B cell (primary cell): ENCODE measurements around the gene CILP. TPM values are rescaled to one million over a fixed set of nuclear protein-coding genes. Genes with fewer than 3 reads are reported as not detected.

Experiments
- ATAC-seq: fragments of 200-7000 bp; cut with Tn5 transposase; one replicate; pipeline ENCODE4 v1.10.0; 2021; ENCODE audit warnings: low read depth, mild to moderate bottlenecking, moderate number of reproducible peaks, moderate library complexity
- CTCF ChIA-PET: fragments of 350-600 bp; sonication (Branson Sonifier 250); formaldehyde crosslinking; loops from one replicate; lab custom pipeline; 2021; ENCODE audit warnings: antibody characterized with exemption, inconsistent platforms; lab: Charles Lee
- POLR2A ChIA-PET: fragments of 350-600 bp; sonication (Branson Sonifier 250); formaldehyde crosslinking; loops from one replicate; lab custom pipeline; 2021; ENCODE audit warnings: antibody characterized with exemption; lab: Charles Lee
- DNase-seq: peaks from one replicate; pipeline ENCODE4 v3.0.0; 2013
- H2AFZ ChIP-seq: 2 replicates; pipeline ENCODE4 v1.6.1; 2012; ENCODE audit warnings: mild to moderate bottlenecking, low read depth, low read length; ENCODE audit not compliant: insufficient read depth, poor library complexity, severe bottlenecking
- H3K27ac ChIP-seq, 2 donors: 1 replicate in 1 of 2; 2 replicates in 1 of 2; pipeline ENCODE4 v1.5.1; 2012 to 2013; ENCODE audit warnings: low read length in 2 of 2, mild to moderate bottlenecking in 2 of 2, moderate library complexity in 1 of 2
- H3K27me3 ChIP-seq, 4 experiments: fragments of 200-600 bp in 1 of 4; sonication (generic) in 1 of 4; replicated peaks in 1 of 4; 1 replicate in 2 of 4; 2 replicates in 2 of 4; pipeline versions ENCODE4 v1.6.1 to v1.7.0; 2013 to 2016; ENCODE audit warnings: low read length in 3 of 4, mild to moderate bottlenecking in 2 of 4, mixed read lengths in 1 of 4, moderate library complexity in 1 of 4; ENCODE audit not compliant: insufficient read depth in 4 of 4, control insufficient read depth in 3 of 4; ENCODE audit errors: control extremely low read depth in 1 of 4
- H3K36me3 ChIP-seq, 2 experiments: replicated peaks in 1 of 2; 1 replicate in 1 of 2; 2 replicates in 1 of 2; pipeline versions ENCODE4 v1.6.1 to v1.7.1; 2013; ENCODE audit warnings: low read length in 1 of 2; ENCODE audit not compliant: insufficient read depth in 2 of 2, control insufficient read depth in 1 of 2; ENCODE audit errors: control extremely low read depth in 1 of 2, extremely low read depth in 1 of 2
- H3K4me1 ChIP-seq, 2 donors: fragments of 200-600 bp in 1 of 2; sonication (generic) in 1 of 2; 1 replicate in 1 of 2; 2 replicates in 1 of 2; pipeline versions ENCODE4 v1.5.1 to v1.6.1; 2013 to 2017; ENCODE audit warnings: low read length in 2 of 2; ENCODE audit not compliant: control insufficient read depth in 2 of 2, insufficient read depth in 2 of 2
- H3K4me2 ChIP-seq: replicated peaks from 2 replicates; pipeline ENCODE3; 2012; ENCODE audit warnings: mild to moderate bottlenecking, low read depth, low read length; ENCODE audit not compliant: poor library complexity, severe bottlenecking
- H3K4me3 ChIP-seq, 5 experiments: fragments of 200-600 bp in 1 of 5; sonication (generic) in 1 of 5; 1 replicate in 3 of 5; 2 replicates in 2 of 5; pipeline versions ENCODE4 v1.5.1 to v1.7.0; 2011 to 2016; ENCODE audit warnings: low read length in 4 of 5, mild to moderate bottlenecking in 4 of 5, low read depth in 2 of 5, control low read depth in 1 of 5, moderate library complexity in 1 of 5; ENCODE audit not compliant: insufficient read depth in 1 of 5; ENCODE audit errors: control extremely low read depth in 1 of 5, extremely low read depth in 1 of 5
- H3K79me2 ChIP-seq: fragments of 200-600 bp; sonication (generic); one replicate; pipeline ENCODE4 v1.6.0; 2016; ENCODE audit warnings: low read length; ENCODE audit not compliant: control insufficient read depth, insufficient read depth
- H3K9ac ChIP-seq: fragments of 200-600 bp; sonication (generic); 2 replicates; pipeline ENCODE4 v1.6.1; 2017; ENCODE audit warnings: mild to moderate bottlenecking, low read length, moderate library complexity
- H3K9me3 ChIP-seq, 3 donors: one replicate each; pipeline versions ENCODE4 v1.6.1 to v1.7.1; 2013; ENCODE audit warnings: low read length in 2 of 3; ENCODE audit not compliant: control insufficient read depth in 2 of 3, insufficient read depth in 1 of 3; ENCODE audit errors: control extremely low read depth in 1 of 3
- H4K20me1 ChIP-seq: 2 replicates; pipeline ENCODE4 v1.6.0; 2012; ENCODE audit warnings: mild to moderate bottlenecking, low read length; ENCODE audit not compliant: insufficient read depth, control insufficient read depth, poor library complexity, severe bottlenecking
- H3K27ac Mint-ChIP-seq: one replicate; pipeline ENCODE4 v1.8.0; 2021; ENCODE audit warnings: mixed read lengths
- H3K27me3 Mint-ChIP-seq: one replicate; pipeline ENCODE4 v1.8.0; 2021; ENCODE audit warnings: mixed read lengths
- H3K4me1 Mint-ChIP-seq: one replicate; pipeline ENCODE4 v1.8.0; 2021; ENCODE audit warnings: mixed read lengths
- H3K4me3 Mint-ChIP-seq: one replicate; pipeline ENCODE4 v1.8.0; 2021; ENCODE audit warnings: mixed read lengths
- H3K9me3 Mint-ChIP-seq: one replicate; pipeline ENCODE4 v1.8.0; 2022; ENCODE audit warnings: mixed read lengths; ENCODE audit not compliant: insufficient read depth
- CTCF ChIP-seq: fragments of 200-600 bp; IDR thresholded peaks from one replicate; pipeline ENCODE4 v1.8.0; 2022; ENCODE audit warnings: antibody characterized with exemption, mild to moderate bottlenecking
- EZH2 ChIP-seq: IDR thresholded peaks from 2 replicates; pipeline ENCODE4 v1.6.1; 2012; ENCODE audit warnings: borderline replicate concordance, low read depth, mild to moderate bottlenecking, moderate library complexity, low read length; ENCODE audit not compliant: insufficient read depth, poor library complexity, severe bottlenecking
- WGBS: methylation state at CpG from one replicate; pipeline ENCODE4 v1.1.5; 2013; ENCODE audit warnings: missing lambda C conversion rate; ENCODE audit not compliant: insufficient coverage; 5-methylcytosine and 5-hydroxymethylcytosine counted together
- intact Hi-C: fragments of 100-400 bp; cut with micrococcal nuclease; formaldehyde crosslinking; loops from one replicate; pipeline ENCODE4 v1.10.0; 2022
- polyA plus RNA-seq: library from polyadenylated mRNA; depleted of rRNA; stranded (reverse); fragments of >200 nt; gene quantifications from 2 replicates; pipeline ENCODE4 v1.2.3, GENCODE V29; 2012
- total RNA-seq, 2 donors: library from RNA; stranded (reverse); fragments of 120-200 nt in 1 of 2; gene quantifications; 1 replicate in 1 of 2; 2 replicates in 1 of 2; pipeline versions ENCODE4 v1.2.3 to v1.2.4, GENCODE V29; 2013 to 2022

The CILP gene
- total and polyA plus RNA-seq, 2 donors (not counting 1 experiment from before 2014, with no cell fraction given) = 0.52 to 0.94 TPM

DNA sequence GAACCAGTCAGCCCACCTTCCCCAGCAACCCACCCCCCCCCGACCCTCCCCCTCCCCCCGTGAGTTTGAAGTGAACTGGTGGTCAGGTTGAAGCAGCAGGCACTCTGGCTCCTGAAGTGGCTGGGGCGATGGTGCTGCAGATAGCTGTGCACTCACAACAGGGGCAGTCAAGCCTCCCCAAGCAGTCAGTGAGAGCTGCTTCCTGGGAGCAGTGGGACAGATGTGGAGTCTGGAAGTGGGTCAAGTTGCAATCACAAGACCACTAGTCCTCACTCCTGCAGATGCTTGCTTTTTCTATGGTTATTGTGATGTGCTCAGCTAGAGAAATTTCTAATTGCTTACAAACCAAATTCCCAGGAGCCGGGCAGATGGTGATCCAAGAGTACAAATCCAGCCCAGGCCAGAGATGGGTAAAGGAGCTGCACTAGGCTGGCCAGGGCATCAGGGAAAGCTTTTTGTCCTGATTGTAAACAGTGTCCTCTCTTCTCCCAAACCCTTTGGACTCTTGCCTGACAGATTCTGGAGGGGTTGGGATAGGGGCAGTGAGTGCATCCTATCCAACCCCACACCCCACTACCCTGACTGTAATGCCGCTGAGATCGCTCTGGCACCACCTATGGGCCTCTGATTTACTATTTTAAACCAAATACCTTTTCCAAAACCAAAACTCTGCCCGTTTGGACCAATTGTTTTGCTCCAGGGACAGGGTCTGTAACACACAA is 16.3 kb downstream of the CILP start:
- no peaks in the 10 kb centered on the region for H3K79me2 ChIP-seq
- no peaks in the 10 kb centered on the region for H3K27me3 ChIP-seq
- intact Hi-C loops = no loop called here
- no peak overlapping the region for H3K4me2 ChIP-seq
- H4K20me1 ChIP-seq = no peaks in the 10 kb centered on the region
- H3K9ac ChIP-seq = no peak overlapping the region
- H3K4me3 ChIP-seq = no peak overlapping the region
- WGBS = 92% methylated on average over 2 of the region's 7 CpGs
- no peaks in the 10 kb centered on the region for H3K9me3 ChIP-seq
- no peak overlapping the region for H2AFZ ChIP-seq
- ATAC-seq (no peak), DNase-seq (no peak)
- no peak for TF ChIP-seq EZH2
- TF ChIP-seq CTCF = no peak
- H3K27me3 Mint-ChIP-seq = no peaks in the 10 kb centered on the region
- H3K4me1 ChIP-seq = no peaks in the 10 kb centered on the region
- no peak overlapping the region for H3K27ac ChIP-seq
- H3K4me3 Mint-ChIP-seq = no peak overlapping the region
- H3K36me3 ChIP-seq = no peaks in the 10 kb centered on the region
- H3K4me1 Mint-ChIP-seq = no peaks in the 10 kb centered on the region
- no peaks in the 10 kb centered on the region for H3K9me3 Mint-ChIP-seq
- CTCF ChIA-PET = interaction anchor here (0.7 kb wide), 1 partner anchor 29 kb away, joined by 3 read pairs; no protein-coding TSS in a partner anchor
- POLR2A ChIA-PET = no interaction called here
- no peak overlapping the region for H3K27ac Mint-ChIP-seq

GRCh38 chr15:65192016-65192415 is 19.3 kb downstream of the CILP start:
- no peaks in the 10 kb centered on the region for H3K79me2 ChIP-seq
- TF ChIP-seq CTCF = no peak
- TF ChIP-seq EZH2 = no peak
- H3K4me3 ChIP-seq = no peak overlapping the region
- H3K27me3 ChIP-seq = no peaks in the 10 kb centered on the region
- no peak overlapping the region for H3K4me2 ChIP-seq
- intact Hi-C loops = no loop called here
- Mint-ChIP-seq H3K4me3 (no peak overlapping the region), H3K27me3 (no peaks in the 10 kb centered on the region), H3K27ac (no peak overlapping the region), H3K4me1 (no peaks in the 10 kb centered on the region), H3K9me3 (no peaks in the 10 kb centered on the region)
- H3K27ac ChIP-seq = no peak overlapping the region
- H3K9ac ChIP-seq = no peak overlapping the region
- ChIA-PET POLR2A (no interaction called here), CTCF (no interaction called here)
- ATAC-seq (no peak), DNase-seq (no peak)
- no peak overlapping the region for H2AFZ ChIP-seq
- 74% methylated on average over 2 of the region's 5 CpGs for WGBS
- no peaks in the 10 kb centered on the region for H3K4me1 ChIP-seq
- no peaks in the 10 kb centered on the region for H4K20me1 ChIP-seq
- H3K36me3 ChIP-seq = no peaks in the 10 kb centered on the region
- H3K9me3 ChIP-seq = no peaks in the 10 kb centered on the region
